Uterus (tissue), 4 donors: Measurements from ENCODE around the gene IL17F. TPM values are rescaled to one million over a fixed set of nuclear protein-coding genes. Genes with fewer than 3 reads are reported as not detected.

ENCODE experiments used
- DNase-seq, 2 donors: peaks; one replicate each; pipeline ENCODE4 v3.0.0-alpha.2; 2019 to 2020
- H3K27ac ChIP-seq, 2 donors: fragments of 200-600 bp; sonication (generic); 1 replicate in 1 of 2; 2 replicates in 1 of 2; pipeline ENCODE4 v1.5.1; 2016 to 2018
- H3K27me3 ChIP-seq, 2 donors: fragments of 200-600 bp; sonication (generic); one replicate each; pipeline ENCODE4 v1.5.1; 2018 to 2019; ENCODE audit warnings: control low read depth in 1 of 2
- H3K36me3 ChIP-seq, 2 donors: fragments of 200-600 bp; sonication (generic); one replicate each; pipeline ENCODE4 v1.5.1; 2019; ENCODE audit warnings: control low read depth in 1 of 2
- H3K4me1 ChIP-seq, 2 donors: fragments of 200-600 bp; sonication (generic); one replicate each; pipeline ENCODE4 v1.5.1; 2018 to 2019; ENCODE audit warnings: control low read depth in 1 of 2
- H3K4me3 ChIP-seq, 2 donors: fragments of 200-600 bp; sonication (generic); 1 replicate in 1 of 2; 2 replicates in 1 of 2; pipeline ENCODE4 v1.5.1; 2018 to 2019; ENCODE audit warnings: mild to moderate bottlenecking in 1 of 2
- H3K9me3 ChIP-seq, 2 donors: fragments of 200-600 bp; sonication (generic); one replicate each; pipeline ENCODE4 v1.5.1; 2019; ENCODE audit warnings: control low read depth in 1 of 2
- POLR2A ChIP-seq, 2 donors: fragments of 450-650 bp; IDR thresholded peaks; one replicate each; pipeline ENCODE4 v1.6.1; 2016; ENCODE audit warnings: antibody characterized with exemption in 2 of 2, mild to moderate bottlenecking in 1 of 2, moderate library complexity in 1 of 2
- intact Hi-C: fragments of 100-400 bp; cut with DNase I; formaldehyde crosslinking; loops from one replicate; pipeline ENCODE4 v1.15.1; 2023; ENCODE audit warnings: low total_unique reads
- total RNA-seq, 4 donors: library from RNA; depleted of rRNA in 3 of 4; stranded (reverse); fragments of >200 nt in 3 of 4; gene quantifications; one replicate each; pipeline versions ENCODE4 v1.1.0 to v1.2.4, GENCODE V29; 2014 to 2023
- TF ChIP-seq, protein P1 (sequence below), 4 experiments: fragments of 200-600 bp in 2 of 4; fragments of 450-650 bp in 2 of 4; sonication (generic) in 2 of 4; IDR thresholded peaks; one replicate each; pipeline ENCODE4 v1.5.1; 2016 to 2019; ENCODE audit warnings: antibody characterized with exemption in 4 of 4, mild to moderate bottlenecking in 2 of 4, moderate library complexity in 1 of 4
- donor health status: DM: yes; HTN: yes; CAD: no.

IL17F gene
- total RNA-seq, 4 donors from 2014 or later, result not detected

DNA sequence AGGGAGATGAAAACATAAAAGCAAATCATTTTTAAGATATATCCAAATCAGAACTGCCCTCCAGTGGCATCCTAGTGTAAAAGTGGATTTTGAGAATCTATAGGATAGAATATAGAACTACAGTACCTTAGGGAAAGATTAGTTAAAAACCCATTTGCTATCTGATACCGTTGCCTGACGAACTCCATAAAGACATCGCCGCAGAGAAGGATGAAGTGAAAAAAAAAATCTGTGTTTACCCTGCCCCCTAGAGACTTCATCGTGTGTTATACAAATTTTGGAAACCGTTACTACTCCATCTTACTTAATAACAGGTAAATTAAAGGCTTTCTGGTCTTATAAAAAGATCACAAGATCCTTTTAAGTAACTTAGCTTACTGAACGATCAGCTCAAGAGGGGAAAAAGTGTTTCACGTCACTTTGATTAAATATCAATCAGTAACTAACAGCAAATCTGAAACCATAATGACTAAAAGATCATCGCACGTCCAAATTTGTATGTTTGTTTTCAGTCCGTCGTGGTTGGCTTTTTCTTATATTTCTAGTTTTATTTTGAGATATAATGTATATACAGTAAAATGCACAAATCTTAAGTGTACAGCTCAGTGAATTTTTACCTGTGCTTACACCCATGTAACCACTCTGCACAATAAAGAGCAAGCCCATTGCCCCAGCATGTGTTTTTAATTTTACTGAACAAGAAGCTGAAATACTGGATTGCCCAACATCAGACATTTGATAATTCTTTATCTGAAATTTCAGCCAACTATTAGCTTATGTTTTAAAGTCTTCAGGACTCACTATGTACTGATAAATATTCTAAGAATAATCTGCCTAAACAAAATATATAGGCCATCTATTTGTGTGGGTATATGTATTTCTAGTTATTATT is 41.1 kb upstream of the IL17F start:
- H3K4me1 ChIP-seq, result no peaks in the 10 kb centered on the region
- H3K27ac ChIP-seq, result peak overlapping the region; percentile 71 to 76
- H3K36me3 ChIP-seq, result no peaks in the 10 kb centered on the region
- intact Hi-C loops, result no loop called here
- H3K9me3 ChIP-seq, result no peaks in the 10 kb centered on the region
- DNase-seq, result no peak
- no peak for TF ChIP-seq POLR2A (IDR thresholded peaks at IDR 0.05)
- TF ChIP-seq, protein P1, sequence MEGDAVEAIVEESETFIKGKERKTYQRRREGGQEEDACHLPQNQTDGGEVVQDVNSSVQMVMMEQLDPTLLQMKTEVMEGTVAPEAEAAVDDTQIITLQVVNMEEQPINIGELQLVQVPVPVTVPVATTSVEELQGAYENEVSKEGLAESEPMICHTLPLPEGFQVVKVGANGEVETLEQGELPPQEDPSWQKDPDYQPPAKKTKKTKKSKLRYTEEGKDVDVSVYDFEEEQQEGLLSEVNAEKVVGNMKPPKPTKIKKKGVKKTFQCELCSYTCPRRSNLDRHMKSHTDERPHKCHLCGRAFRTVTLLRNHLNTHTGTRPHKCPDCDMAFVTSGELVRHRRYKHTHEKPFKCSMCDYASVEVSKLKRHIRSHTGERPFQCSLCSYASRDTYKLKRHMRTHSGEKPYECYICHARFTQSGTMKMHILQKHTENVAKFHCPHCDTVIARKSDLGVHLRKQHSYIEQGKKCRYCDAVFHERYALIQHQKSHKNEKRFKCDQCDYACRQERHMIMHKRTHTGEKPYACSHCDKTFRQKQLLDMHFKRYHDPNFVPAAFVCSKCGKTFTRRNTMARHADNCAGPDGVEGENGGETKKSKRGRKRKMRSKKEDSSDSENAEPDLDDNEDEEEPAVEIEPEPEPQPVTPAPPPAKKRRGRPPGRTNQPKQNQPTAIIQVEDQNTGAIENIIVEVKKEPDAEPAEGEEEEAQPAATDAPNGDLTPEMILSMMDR (IDR thresholded peaks at IDR 0.05), result peak in 3 of 4 experiments; percentile 6 to 35 (median 8)
- H3K4me3 ChIP-seq, result peak overlapping the region; percentile 42 to 73
- H3K27me3 ChIP-seq, result no peaks in the 10 kb centered on the region

DNA sequence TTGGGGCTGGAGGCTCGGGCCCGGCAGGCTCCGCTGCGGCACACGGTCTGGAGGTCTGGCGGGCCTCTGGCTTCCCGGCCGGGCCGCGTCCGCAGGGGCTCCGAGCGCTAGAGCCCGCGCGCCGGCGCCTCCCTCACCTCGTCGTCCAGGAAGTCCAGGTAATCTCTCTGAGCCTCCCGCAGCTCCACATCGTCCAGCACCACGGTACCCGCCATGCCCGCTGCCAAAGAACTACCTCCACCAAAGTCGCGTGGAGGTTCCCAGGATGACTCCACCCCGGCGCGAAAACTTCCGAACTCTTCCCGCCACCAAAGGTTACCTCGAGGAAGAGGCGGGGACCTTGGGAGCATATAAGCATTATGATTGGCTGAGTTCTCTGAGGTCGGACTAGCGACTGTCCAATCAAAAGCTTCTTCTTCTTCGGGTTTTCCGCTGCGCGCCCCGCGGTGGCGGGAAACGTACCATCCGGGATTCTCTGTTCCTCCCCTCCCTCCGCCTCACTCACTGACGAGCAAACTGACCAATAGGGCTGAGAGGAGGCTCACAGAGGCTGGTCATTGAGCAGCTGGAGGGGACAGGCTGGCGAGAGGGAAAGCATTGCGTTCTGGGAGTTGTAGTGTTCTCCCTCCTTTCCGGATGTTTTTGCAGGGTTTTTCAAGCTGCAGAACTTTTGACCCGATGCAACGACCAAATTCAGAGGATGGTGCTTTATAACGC is 40.3 kb upstream of the IL17F start, which contains the start of gene MCM3:
MCM3 (minus strand) TSS at position 283 of the 717 bp plus-strand sequence; CDS start at position 215, 68 bp downstream.
- no peaks in the 10 kb centered on the region for H3K9me3 ChIP-seq
- peak within 1 kb of the TSS; percentile 76 to 78 for H3K27ac ChIP-seq
- intact Hi-C loops, result no loop called here
- no peaks in the 10 kb centered on the region for H3K36me3 ChIP-seq
- TF ChIP-seq, protein P1 (IDR thresholded peaks at IDR 0.05), result peak; percentile 19 to 40 (median 26)
- peak in 1 of 2 donors; percentile 43 for TF ChIP-seq POLR2A (IDR thresholded peaks at IDR 0.05)
- H3K4me1 ChIP-seq, result no peaks in the 10 kb centered on the region
- H3K27me3 ChIP-seq, result no peaks in the 10 kb centered on the region
- H3K4me3 ChIP-seq, result peak within 1 kb of the TSS; percentile 67 to 73
- DNase-seq, result peak; percentile 97 to 98

DNA sequence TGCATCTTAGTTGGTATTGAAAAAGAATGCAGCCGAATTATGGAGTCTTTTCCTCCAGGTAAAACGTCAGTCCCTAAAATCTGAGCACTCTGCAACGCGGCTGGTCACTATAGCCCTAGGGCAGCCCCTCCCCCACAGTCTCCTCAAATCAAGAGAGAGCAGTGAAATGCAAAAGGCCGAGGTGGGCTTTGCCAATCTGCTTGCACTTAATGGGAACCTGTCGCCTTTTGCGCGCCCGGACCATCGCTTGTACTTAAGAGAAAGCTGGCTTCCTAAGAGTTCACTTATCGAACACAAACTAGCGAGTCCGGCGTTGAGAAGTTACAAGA is 39.8 kb upstream of the IL17F start:
- intact Hi-C loops, result no loop called here
- Histone ChIP-seq H3K4me1 (no peaks in the 10 kb centered on the region), H3K9me3 (no peaks in the 10 kb centered on the region), H3K4me3 (peak overlapping the region; percentile 67 to 73), H3K27me3 (no peaks in the 10 kb centered on the region), H3K36me3 (no peaks in the 10 kb centered on the region), H3K27ac (peak overlapping the region; percentile 76 to 78)
- peak in 1 of 2 donors; percentile 30 for DNase-seq
- TF ChIP-seq POLR2A (IDR thresholded peaks at IDR 0.05), result no peak
- TF ChIP-seq, protein P1 (IDR thresholded peaks at IDR 0.05), result no peak

DNA sequence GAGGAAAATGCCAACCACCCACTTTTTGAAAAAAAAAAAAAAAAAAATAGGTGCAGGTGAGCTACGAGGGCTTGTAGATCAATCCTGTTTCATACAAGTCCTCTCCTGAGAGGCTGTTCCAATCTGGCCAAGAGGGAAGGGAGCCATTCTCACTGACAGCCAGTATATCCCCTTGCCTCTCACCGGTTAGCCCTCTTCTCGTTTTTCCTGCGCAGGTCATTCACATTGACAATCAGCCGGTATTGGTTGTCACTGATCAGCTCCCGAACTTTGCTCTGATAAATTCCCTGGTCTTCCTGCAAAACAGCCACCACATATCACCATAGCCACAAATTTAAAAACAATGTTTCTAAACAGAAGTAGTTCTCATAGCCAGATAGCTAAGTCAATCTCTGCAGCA is 38.8 kb upstream of the IL17F start:
- no peak overlapping the region for H3K27ac ChIP-seq
- no peak for TF ChIP-seq POLR2A (IDR thresholded peaks at IDR 0.05)
- TF ChIP-seq, protein P1 (IDR thresholded peaks at IDR 0.05), result no peak
- H3K4me3 ChIP-seq, result no peak overlapping the region
- intact Hi-C loops, result no loop called here
- no peaks in the 10 kb centered on the region for H3K27me3 ChIP-seq
- H3K9me3 ChIP-seq, result no peaks in the 10 kb centered on the region
- no peaks in the 10 kb centered on the region for H3K4me1 ChIP-seq
- no peak for DNase-seq
- no peaks in the 10 kb centered on the region for H3K36me3 ChIP-seq

DNA sequence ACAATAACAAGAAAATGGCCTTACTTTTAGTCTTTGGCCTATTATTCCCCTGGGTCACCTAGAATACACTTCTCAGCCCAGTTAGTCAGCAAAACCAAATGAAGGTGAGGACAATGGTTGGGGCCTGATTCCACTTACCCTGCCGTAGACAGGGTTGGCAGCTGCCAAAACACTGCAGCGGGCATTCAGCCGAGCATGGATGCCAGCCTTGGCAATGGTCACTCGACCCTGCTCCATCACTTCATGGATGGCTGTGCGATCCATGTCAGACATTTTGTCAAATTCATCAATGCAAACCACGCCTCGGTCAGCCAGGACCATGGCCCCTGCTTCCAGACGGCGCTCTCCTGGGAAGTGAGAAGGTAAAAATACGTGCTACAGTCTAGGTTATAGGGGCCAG is 31.8 kb upstream of the IL17F start:
- H3K4me3 ChIP-seq, result no peak overlapping the region
- no peak for DNase-seq
- no peaks in the 10 kb centered on the region for H3K27me3 ChIP-seq
- no peaks in the 10 kb centered on the region for H3K4me1 ChIP-seq
- intact Hi-C loops, result no loop called here
- no peak for TF ChIP-seq POLR2A (IDR thresholded peaks at IDR 0.05)
- TF ChIP-seq, protein P1 (IDR thresholded peaks at IDR 0.05), result no peak
- H3K9me3 ChIP-seq, result no peaks in the 10 kb centered on the region
- H3K27ac ChIP-seq, result no peak overlapping the region
- no peaks in the 10 kb centered on the region for H3K36me3 ChIP-seq
